Measurements from ENCODE around the gene CLK1.

CLK1 gene

DNA sequence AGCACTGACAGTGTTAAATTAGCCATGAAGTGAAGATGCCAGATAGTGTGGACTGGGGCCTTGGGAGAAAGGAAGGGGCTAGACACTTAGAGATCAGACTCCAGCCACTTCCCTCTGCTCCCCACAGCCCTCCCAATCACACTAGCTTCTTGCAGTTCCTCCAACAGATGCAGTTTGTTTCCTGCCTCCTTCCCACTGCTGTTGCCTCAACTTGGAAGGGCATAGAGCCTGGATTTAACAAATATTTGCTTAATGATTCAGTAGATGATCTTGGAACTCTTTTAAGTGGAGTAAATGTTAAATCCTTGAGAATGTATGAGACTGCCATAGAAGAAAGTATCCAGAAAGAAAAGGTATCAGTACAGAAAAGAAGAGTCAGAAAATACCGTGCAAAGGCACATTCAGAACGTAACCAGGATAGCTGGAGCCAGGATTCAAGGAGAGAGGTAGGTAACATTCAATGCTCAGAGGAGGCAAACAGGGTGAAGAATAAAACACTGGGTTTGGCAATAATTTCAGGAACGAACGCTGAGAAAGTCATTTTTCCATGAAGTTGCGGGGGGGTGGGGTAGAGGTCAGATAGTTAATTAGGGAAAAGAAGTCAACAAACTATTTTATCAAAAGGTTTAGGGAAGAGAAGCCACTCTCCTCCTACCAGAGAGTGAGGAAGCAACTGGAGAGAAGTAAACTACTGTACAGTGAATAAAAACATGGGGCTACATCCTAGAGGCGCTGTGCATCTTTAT is 54.0 kb downstream of the CLK1 start:
- DNase-seq, result no peak

DNA sequence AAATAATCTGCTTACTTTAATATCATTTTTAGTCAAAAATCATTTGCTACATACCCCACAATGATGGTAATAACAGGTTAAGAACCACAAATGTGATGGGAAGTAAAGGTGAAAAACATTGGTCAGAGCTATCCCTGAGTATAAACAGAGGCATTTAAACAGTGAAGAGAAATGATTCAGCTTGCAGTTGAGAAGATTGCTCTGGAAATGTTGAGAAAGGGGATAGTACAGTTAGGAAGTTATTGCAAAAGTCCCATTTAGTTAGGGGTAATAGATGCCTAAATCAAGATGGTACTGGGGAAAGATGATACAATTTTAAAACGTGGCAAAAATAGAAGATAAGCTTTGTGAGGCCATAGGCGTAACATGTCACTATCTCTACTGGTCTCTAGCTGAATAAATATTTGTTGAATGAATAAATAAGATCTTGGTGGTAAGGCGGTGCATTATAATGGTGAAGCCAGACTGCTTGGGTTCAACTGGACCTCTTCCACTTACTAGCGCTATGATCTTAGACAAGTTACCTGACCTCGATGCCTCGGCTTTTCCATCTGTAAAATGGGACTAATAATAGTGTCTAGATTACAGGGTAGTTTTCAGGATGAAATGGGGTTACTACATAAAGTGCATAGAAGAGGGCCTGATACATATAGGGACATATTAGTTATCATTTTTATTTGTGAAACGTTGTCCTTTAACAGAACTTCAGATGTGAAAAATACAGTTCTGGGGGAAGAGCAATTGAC is 54.8 kb downstream of the CLK1 start:
- DNase-seq, result no peak
